GM19043 (cell line): ENCODE results near the gene ZNF628.

Source experiments
- ATAC-seq: cut with Tn5 transposase; IDR thresholded peaks from one replicate; pipeline ENCODE4 v1.9.1; 2021; ENCODE audit warnings: low read depth; ENCODE audit not compliant: unreplicated experiment

The ZNF628 gene

GRCh38 chr19:55464039-55464661 lies 12.3 kb upstream of the ZNF628 start:
- ATAC-seq, result no peak

- ATAC-seq, result no peak
Observed at GRCh38 chr19:55464662-55465054, 11.8 kb upstream of the ZNF628 start, which contains the start of gene C19orf85. Gene C19orf85 (minus strand): TSS chr19:55464751. CDS start chr19:55464554, 197 bp downstream.

DNA sequence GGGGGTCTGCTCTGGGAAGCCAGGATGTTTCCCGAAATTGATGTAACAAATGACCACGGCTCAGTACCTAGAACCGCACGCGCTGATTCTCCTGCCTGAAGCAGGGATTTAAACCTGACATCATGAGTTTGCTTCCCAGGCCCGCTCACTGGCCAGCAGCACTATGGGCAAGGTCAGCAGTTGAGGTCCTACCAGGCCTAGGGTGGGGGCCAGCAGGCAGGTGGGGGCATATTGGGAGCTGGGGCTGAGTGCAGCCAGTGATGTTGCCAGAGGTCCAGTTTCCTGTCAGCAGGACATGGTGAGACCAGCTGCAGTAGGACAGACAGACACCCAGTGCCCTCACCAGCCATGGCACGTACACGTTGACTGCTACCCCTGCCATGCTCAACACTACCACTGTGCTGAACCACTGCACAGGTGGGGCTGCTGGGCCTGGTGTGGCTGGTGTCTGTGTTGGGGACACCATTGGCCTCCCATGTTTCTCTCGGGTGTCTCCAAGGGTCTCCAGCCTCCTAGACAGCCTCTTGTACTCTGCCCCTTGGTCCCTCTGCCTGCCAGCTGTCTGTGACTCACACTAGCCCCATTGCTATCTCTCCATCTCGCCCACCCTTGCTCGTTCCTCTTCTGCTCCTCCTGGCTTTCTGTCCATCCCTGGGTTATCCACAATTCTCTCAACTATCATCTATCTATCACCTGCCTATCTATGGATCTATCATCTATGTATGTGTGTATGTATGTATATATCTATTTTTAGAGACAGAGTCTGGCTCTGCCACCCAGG lies 10.8 kb upstream of the ZNF628 start:
- no peak for ATAC-seq

DNA sequence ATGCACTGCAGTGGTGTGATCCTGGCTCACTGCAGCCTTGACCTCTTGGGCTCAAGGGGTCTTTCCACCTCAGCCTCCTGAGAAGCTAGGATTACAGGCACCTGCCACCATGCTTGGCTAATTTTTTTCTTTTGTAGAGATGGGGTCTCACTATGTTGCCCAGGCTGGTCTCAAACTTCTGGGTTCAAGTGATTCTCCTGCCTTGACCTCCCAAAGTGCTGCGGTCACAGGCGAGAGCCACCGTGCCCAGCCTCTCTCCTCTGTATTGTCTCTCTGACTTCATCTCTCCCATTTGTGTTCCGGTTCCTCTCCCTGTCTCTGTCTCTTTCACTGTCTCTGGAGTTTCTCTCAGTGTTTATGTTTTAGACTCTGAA lies 10.2 kb upstream of the ZNF628 start:
- no peak for ATAC-seq

GRCh38 chr19:55467236-55468053 lies 9.0 kb upstream of the ZNF628 start:
- no peak for ATAC-seq

GRCh38 chr19:55468054-55468393 lies 8.4 kb upstream of the ZNF628 start:
- ATAC-seq, result no peak

DNA sequence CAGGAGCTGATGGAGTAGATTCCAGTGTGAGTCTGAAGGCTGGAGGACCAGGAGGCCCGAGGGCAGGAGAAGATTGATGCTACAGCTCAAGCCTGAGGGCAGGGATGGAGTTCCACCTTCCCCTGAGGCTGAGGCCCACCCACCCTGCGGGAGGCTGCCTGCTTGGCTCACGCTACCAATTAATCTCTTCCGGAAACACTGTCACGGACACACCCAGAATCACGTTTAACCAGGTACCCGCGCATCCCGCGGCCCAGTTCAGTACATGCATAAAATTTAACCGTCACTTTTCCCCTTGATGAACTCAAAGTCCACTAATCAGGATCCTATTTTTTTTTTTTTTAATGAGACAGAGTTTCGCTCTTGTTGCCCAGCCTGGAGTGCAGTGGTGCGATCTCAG lies 5.2 kb upstream of the ZNF628 start:
- no peak for ATAC-seq

DNA sequence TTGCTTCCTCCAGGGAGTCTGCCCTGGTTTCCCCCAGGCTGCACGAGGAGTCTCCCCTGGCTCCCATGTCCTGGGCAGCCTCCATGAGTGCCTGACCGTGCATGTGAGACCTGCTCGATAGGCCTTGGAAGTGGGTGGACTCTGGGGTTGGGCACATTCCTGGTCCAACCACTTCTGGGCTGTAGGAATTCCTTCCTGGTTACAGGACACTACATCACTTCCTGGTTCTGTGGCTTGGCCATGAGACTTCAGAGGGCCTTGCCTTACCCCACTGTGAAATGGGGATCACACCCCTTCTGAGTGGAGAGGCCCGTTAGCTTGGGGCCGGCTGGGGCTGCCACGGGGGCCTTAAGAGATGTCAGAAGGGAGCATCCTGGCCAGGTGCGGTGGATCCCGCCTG lies 4.0 kb upstream of the ZNF628 start:
- no peak for ATAC-seq

DNA sequence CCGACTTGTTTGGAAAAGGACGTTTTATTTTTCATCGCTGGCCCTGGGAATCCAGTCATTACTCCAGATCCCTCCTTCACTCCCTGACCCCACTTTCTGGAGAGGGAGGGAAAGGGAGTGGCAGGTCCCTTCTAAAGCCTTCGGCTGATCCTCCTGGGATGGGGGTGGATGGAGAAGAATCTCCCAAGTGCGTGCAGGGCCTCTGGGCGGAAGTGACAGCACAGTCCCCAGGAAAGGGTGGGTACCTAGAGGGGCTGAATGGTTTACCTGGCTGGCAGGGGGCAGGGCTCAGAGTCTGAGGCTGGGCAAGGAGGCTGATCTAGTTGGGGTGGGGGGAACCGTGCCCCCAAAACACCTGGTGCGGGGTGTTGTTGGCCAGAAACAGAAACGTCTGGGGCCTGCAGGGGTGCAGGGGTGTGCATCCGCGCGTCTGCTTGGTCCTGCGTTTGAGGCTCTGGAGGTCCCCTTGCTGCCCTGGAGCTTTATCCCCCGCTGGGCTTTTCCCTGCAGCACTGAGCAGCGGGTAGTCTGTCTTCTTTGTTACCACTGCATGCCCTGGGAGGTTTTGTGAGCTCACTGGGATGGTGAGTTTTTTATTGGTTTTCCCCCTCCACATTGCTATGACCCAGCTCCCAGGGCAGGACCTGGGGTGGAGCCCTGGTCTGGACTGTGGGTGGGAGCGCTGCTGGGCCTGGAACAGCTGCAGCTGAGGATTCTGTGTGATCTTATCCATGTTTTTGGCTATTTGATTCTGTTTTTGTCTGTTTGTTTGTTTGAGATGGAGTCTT lies 3.0 kb upstream of the ZNF628 start:
- no peak for ATAC-seq

- ATAC-seq, result no peak
Observed at GRCh38 chr19:55474269-55475265, 1.9 kb upstream of the ZNF628 start.

- no peak for ATAC-seq
Observed at GRCh38 chr19:55477905-55478304, 1.5 kb downstream of the ZNF628 start.

GRCh38 chr19:55478364-55478763 lies 1.9 kb downstream of the ZNF628 start:
- ATAC-seq, result no peak

- ATAC-seq, result no peak
Observed at GRCh38 chr19:55479045-55479444, 2.6 kb downstream of the ZNF628 start.

GRCh38 chr19:55479451-55480230 lies 3.2 kb downstream of the ZNF628 start:
- no peak for ATAC-seq

DNA sequence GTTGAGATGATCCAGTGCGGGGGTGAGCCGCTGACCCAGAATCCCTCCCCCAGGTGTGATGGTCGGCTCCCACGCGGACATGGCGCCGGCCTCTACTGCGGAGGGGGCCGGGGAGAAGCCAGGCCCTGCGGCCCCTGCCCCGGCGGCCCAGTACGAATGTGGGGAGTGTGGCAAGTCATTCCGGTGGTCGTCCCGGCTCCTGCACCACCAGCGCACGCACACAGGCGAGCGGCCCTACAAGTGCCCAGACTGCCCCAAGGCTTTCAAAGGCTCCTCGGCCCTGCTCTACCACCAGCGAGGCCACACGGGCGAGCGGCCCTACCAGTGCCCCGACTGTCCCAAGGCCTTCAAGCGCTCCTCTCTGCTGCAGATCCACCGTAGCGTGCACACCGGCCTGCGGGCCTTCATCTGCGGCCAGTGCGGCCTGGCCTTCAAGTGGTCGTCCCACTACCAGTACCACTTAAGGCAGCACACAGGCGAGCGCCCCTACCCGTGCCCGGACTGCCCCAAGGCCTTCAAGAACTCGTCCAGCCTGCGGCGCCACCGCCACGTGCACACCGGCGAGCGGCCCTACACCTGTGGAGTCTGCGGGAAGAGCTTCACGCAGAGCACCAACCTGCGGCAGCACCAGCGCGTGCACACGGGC lies 4.9 kb downstream of the ZNF628 start:
- no peak for ATAC-seq

GRCh38 chr19:55481794-55482155 lies 5.4 kb downstream of the ZNF628 start:
- ATAC-seq, result no peak

DNA sequence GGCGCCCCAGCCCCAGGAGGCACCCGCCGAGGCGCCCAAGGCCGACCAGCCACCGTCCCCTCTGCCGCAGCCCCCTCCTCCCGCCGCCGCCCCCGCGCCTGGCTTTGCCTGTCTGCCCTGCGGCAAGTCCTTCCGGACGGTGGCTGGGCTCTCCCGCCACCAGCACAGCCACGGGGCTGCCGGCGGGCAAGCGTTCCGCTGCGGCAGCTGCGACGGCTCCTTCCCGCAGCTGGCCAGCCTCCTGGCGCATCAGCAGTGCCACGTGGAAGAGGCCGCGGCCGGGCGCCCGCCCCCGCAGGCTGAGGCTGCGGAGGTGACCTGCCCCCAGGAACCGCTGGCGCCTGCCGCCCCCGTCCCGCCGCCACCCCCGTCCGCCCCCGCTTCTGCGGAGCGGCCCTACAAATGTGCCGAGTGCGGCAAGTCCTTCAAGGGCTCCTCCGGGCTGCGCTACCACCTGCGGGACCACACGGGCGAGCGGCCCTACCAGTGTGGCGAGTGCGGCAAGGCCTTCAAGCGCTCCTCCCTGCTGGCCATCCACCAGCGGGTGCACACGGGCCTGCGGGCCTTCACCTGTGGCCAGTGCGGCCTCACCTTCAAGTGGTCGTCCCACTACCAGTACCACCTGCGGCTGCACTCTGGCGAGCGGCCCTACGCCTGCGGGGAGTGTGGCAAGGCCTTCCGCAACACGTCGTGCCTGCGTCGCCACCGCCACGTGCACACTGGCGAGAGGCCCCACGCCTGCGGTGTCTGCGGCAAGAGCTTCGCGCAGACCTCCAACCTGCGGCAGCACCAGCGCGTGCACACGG lies 5.9 kb downstream of the ZNF628 start:
- no peak for ATAC-seq
